Activated CD8-positive, alpha-beta memory T cell treated with anti-CD3 and anti-CD28 coated beads, Interleukin-2, amount 50 U/mL, for 48 hours (primary cell): Measurements from ENCODE around the gene CD63.

ENCODE experiments used
- DNase-seq: peaks from one replicate; pipeline ENCODE4 v3.0.0-alpha.2; 2020

Gene CD63

DNA sequence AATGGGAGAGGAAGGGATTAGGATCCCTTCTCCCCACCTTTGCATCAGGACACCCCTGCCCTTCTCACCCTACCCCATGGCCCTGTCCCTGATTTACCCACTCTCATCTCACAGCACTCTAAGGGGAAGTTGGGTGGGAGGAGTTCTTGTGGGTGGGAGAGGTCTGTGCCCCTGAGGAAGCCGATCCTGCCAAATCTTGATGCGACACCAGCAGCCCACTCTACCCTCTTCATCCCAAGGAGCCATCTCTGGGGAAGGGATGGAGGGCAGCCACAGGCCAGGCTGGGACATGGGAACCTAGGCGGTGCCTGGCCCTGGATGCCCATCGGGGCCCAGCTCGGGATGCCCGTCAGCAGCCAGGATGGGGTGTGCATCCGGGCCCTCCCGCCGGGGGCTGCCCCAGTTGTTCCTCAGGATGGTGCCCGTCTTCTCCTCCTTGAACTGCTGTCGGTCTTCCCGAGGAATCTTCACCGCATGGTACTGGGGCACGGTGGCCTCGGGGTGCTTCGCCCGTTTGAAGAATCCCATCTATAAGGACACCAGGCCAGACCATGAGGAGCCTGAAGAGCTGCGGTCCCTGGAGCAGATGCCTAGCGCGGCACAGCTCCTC is 43.9 kb downstream of the CD63 start:
- no peak for DNase-seq

GRCh38 chr12:55683676-55684075 is 45.1 kb downstream of the CD63 start:
- no peak for DNase-seq

DNA sequence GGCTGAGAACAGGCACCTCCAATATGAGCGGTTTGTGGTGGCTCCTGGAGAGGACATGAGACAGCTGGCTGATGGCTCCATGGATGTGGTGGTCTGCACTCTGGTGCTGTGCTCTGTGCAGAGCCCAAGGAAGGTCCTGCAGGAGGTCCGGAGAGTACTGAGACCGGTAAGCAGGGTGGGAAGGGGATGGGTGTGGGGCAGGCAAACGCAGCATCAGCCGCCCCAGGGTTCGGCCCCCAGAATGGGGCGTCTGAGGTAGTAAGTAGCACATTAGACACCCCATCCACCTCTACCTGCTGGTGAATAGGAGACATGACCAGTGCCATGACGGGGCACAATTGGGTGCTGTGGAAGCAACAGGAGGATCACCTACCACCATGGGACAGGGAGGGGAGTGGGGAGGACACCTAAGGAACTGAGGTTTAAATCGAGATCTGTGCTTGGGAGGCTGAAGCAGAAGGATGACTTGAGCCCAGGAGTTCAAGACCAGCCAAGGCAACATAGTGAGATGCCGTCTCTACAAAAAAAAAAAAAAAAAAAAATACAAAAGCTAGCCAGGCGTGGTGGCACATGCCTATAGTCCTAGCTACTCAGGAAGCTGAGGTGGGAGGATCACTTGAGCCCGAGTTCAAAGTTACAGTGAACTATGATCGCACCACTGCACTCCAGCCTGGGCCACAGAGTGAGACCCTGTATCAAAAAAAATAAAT is 46.6 kb downstream of the CD63 start:
- DNase-seq: no peak

DNA sequence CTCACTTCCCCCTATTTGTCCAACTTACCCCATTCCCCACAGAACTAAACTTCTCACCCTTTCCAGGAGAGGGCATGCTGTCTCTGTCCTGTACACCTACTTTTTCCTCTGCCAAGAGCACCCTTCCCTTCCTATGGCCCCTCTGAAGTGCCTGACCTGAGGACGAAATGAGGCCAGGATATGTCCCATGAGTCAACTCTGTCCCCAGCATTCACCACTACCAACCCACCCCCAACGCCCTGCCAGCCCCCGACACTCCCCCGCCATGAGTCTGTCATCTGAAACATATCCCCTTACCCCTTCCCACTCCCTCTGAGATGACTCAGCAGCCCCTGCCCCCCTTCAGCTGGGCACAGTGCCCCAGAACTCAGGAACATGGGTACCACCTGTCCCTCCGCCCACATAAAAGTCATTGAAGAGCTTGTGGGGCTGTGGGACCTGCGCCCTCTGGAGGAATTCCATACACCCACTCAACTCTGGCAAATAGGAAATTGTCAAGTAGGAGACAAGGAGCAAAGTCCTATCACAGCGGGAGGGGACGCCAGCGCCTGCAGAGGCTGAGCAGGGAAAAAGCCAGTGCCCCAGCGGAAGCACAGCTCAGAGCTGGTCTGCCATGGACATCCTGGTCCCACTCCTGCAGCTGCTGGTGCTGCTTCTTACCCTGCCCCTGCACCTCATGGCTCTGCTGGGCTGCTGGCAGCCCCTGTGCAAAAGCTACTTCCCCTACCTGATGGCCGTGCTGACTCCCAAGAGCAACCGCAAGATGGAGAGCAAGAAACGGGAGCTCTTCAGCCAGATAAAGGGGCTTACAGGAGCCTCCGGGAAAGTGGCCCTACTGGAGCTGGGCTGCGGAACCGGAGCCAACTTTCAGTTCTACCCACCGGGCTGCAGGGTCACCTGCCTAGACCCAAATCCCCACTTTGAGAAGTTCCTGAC is 47.4 kb downstream of the CD63 start:
- DNase-seq: no peak

DNA sequence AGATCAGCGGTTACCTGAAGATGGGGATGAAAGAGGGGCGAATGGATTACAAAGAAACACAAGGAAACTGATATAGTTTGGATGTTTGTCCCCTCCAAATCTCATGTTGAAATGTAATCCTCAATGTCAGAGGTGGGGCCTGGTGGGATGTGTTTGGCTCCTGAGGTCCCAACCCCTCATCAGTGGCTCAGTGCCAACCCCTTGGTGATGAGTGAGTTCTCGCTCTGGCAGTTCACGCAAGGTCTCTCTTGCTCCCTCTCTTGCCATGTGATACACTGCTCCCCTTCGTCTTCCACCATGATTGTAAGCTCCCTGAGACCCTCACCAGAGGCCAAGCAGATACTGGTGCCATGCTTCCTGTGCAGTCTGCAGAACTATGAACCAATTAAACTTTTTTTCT is 49.1 kb downstream of the CD63 start:
- no peak for DNase-seq

DNA sequence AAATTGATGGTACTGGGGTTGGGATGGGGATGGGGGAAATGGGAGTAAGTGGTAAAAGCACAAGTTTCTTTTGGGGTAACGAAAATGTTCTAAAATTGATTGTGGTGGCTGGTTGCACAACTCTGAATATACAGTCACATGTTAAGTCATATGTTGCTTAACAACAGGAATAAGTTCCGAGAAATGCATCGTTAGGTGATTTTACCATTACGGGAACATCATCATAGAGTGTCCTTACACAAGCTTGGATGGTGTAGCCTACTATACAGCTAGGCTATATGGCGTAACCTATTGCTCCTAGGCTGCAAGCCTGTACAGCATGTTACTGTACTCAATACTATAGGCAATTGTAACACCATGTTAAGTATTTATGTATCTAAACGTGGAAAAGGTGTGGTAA is 52.1 kb downstream of the CD63 start:
- DNase-seq: no peak

DNA sequence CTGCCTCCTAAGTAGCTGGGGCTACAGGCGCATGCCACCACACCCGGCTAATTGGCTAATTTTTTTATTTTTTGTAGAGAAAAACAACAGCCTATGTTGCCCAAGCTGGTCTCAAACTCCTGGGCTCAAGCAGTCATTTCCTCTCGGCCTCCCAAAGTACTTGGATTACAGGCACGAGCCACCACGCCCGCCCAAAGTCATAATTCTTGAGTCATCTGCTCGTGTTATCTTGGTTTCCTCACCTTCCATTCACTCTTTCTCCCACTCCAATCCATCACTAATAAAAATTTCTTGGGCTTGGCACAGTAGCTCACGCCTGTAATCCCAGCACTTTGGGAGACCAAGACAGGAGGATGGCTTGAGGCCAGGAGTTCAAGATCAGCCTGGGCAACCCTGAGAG is 53.1 kb downstream of the CD63 start:
- no peak for DNase-seq
